ENCODE data around the gene CTSW.
A peak's percentile ranks its signal among the peaks of the same experiment; 100 is the strongest.

The CTSW gene

GRCh38 chr11:65865550-65866172 lies 14.0 kb upstream of the CTSW start:
- TF ChIP-seq GLI4 (tag by site-specific recombination; IDR thresholded peaks at IDR 0.05), result peak; percentile 29; the same call in 1 of the 2 replicates
- no peak for TF ChIP-seq ZNF626 (tag by site-specific recombination; IDR thresholded peaks at IDR 0.05)
- Histone ChIP-seq H3K4me1 (ENCODE audit: control insufficient read depth, insufficient read depth, low read length) (no peaks in the 10 kb centered on the region), H3K27ac (ENCODE audit: extremely low read depth, low read depth, low read length) (no peak overlapping the region), H3K36me3 (ENCODE audit: control insufficient read depth in 2 of 2, insufficient read depth in 1 of 2, low read length in 2 of 2) (peaks cover 0 to 67% of the 10 kb centered on the region in 2 experiments; a peak in 1 of 3 replicates), H3K4me3 (ENCODE audit: low read depth, low read length) (no peak overlapping the region), H3K9me3 (ENCODE audit: control insufficient read depth, insufficient read depth, low read depth, low read length) (no peaks in the 10 kb centered on the region)
- ChIA-PET POLR2A (no interaction called here), CTCF (interaction anchor here (0.7 to 2.9 kb wide), 3 partner anchors 19 to 123 kb away, joined by 3 to 18 read pairs (median 3); no protein-coding TSS in a partner anchor)

GRCh38 chr11:65866509-65867283 lies 12.9 kb upstream of the CTSW start:
- TF ChIP-seq ZIC2 (tag by site-specific recombination; IDR thresholded peaks at IDR 0.05) (peak; percentile 57), ZBTB21 (tag by site-specific recombination; IDR thresholded peaks at IDR 0.05) (no peak), ZSCAN16 (tag by site-specific recombination; IDR thresholded peaks at IDR 0.05) (no peak), ZNF843 (tag by site-specific recombination; IDR thresholded peaks at IDR 0.05) (no peak), TSHZ1 (tag by site-specific recombination; IDR thresholded peaks at IDR 0.05; ENCODE audit: borderline replicate concordance) (no peak), ZNF350 (tag by site-specific recombination; IDR thresholded peaks at IDR 0.05) (no peak), MZF1 (tag by site-specific recombination; IDR thresholded peaks at IDR 0.05; ENCODE audit: borderline replicate concordance) (no peak), ZNF658 (tag by site-specific recombination; IDR thresholded peaks at IDR 0.05) (no peak), ZNF175 (tag by site-specific recombination; IDR thresholded peaks at IDR 0.05) (no peak), REST (tag by site-specific recombination; IDR thresholded peaks at IDR 0.05) (peak; percentile 35; the same call in 1 of the 2 replicates), GLIS2 (tag by site-specific recombination; IDR thresholded peaks at IDR 0.05) (peak; percentile 27; the same call in 1 of the 2 replicates)
- no peak overlapping the region for H3K27ac ChIP-seq (ENCODE audit: extremely low read depth, low read depth, low read length)
- CTCF ChIA-PET, result interaction anchor here (0.7 to 2.9 kb wide), 2 partner anchors 18 to 118 kb away, joined by 3 to 18 read pairs; no protein-coding TSS in a partner anchor
- no peaks in the 10 kb centered on the region for H3K4me1 ChIP-seq (ENCODE audit: control insufficient read depth, insufficient read depth, low read length)
- POLR2A ChIA-PET, result interaction anchor here (0.5 to 6.6 kb wide), 3 partner anchors 7 to 114 kb away, joined by 3 to 111 read pairs (median 6); partner anchors contain the start of genes CFL1 and MUS81
- H3K4me3 ChIP-seq (ENCODE audit: low read depth, low read length), result no peak overlapping the region
- peaks cover 0 to 64% of the 10 kb centered on the region in 2 experiments; a peak in 1 of 3 replicates for H3K36me3 ChIP-seq (ENCODE audit: control insufficient read depth in 2 of 2, insufficient read depth in 1 of 2, low read length in 2 of 2)
- no peaks in the 10 kb centered on the region for H3K9me3 ChIP-seq (ENCODE audit: control insufficient read depth, insufficient read depth, low read depth, low read length)

All from HEK293 (cell line).